Ishikawa (cell line): Measurements from ENCODE around the gene HNRNPM.

ENCODE experiments used
- CEBPB ChIP-seq: IDR thresholded peaks from 2 replicates; pipeline ENCODE4 v1.6.1; 2012
- EP300 ChIP-seq: IDR thresholded peaks from 2 replicates; pipeline ENCODE4 v1.6.1; 2012; ENCODE audit warnings: borderline replicate concordance
- MAX ChIP-seq: IDR thresholded peaks from 2 replicates; pipeline ENCODE4 v1.6.1; 2012
- NFIC ChIP-seq: IDR thresholded peaks from 2 replicates; pipeline ENCODE4 v1.6.1; 2012
- RAD21 ChIP-seq: IDR thresholded peaks from 2 replicates; pipeline ENCODE4 v1.6.1; 2012; ENCODE audit warnings: low read depth
- TAF1 ChIP-seq: IDR thresholded peaks from 2 replicates; pipeline ENCODE4 v1.6.1; 2012; ENCODE audit warnings: low read depth, mild to moderate bottlenecking
- TEAD4 ChIP-seq: IDR thresholded peaks from 2 replicates; pipeline ENCODE4 v1.6.1; 2012
- YY1 ChIP-seq: IDR thresholded peaks from 2 replicates; pipeline ENCODE4 v1.6.1; 2012; ENCODE audit warnings: low read depth
- TF ChIP-seq, protein P1 (sequence below): IDR thresholded peaks from 2 replicates; pipeline ENCODE4 v1.6.1; 2012; ENCODE audit warnings: low read depth, mild to moderate bottlenecking
- TF ChIP-seq, protein P2 (sequence below): IDR thresholded peaks from 2 replicates; pipeline ENCODE4 v1.6.1; 2012

GRCh38 chr19:8482696-8483095, 37.9 kb downstream of the HNRNPM start:
- TF ChIP-seq EP300 (no peak), MAX (no peak), TAF1 (no peak), CEBPB (no peak), YY1 (no peak), TEAD4 (no peak), RAD21 (no peak), NFIC (no peak)
- TF ChIP-seq, protein P1, sequence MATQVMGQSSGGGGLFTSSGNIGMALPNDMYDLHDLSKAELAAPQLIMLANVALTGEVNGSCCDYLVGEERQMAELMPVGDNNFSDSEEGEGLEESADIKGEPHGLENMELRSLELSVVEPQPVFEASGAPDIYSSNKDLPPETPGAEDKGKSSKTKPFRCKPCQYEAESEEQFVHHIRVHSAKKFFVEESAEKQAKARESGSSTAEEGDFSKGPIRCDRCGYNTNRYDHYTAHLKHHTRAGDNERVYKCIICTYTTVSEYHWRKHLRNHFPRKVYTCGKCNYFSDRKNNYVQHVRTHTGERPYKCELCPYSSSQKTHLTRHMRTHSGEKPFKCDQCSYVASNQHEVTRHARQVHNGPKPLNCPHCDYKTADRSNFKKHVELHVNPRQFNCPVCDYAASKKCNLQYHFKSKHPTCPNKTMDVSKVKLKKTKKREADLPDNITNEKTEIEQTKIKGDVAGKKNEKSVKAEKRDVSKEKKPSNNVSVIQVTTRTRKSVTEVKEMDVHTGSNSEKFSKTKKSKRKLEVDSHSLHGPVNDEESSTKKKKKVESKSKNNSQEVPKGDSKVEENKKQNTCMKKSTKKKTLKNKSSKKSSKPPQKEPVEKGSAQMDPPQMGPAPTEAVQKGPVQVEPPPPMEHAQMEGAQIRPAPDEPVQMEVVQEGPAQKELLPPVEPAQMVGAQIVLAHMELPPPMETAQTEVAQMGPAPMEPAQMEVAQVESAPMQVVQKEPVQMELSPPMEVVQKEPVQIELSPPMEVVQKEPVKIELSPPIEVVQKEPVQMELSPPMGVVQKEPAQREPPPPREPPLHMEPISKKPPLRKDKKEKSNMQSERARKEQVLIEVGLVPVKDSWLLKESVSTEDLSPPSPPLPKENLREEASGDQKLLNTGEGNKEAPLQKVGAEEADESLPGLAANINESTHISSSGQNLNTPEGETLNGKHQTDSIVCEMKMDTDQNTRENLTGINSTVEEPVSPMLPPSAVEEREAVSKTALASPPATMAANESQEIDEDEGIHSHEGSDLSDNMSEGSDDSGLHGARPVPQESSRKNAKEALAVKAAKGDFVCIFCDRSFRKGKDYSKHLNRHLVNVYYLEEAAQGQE = no peak
- TF ChIP-seq, protein P2, sequence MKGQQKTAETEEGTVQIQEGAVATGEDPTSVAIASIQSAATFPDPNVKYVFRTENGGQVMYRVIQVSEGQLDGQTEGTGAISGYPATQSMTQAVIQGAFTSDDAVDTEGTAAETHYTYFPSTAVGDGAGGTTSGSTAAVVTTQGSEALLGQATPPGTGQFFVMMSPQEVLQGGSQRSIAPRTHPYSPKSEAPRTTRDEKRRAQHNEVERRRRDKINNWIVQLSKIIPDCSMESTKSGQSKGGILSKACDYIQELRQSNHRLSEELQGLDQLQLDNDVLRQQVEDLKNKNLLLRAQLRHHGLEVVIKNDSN = no peak
